HG02884 (cell line): ENCODE measurements around the gene EFNA5.

Source experiments
- ATAC-seq: cut with Tn5 transposase; IDR thresholded peaks from one replicate; pipeline ENCODE4 v1.9.1; 2021; ENCODE audit warnings: mild to moderate bottlenecking, moderate library complexity; ENCODE audit not compliant: unreplicated experiment

The EFNA5 gene

GRCh38 chr5:107407713-107408298 is 262.9 kb downstream of the EFNA5 start:
- ATAC-seq: no peak

GRCh38 chr5:107404595-107405374 is 266.0 kb downstream of the EFNA5 start:
- ATAC-seq: no peak

GRCh38 chr5:107403228-107403953 is 267.3 kb downstream of the EFNA5 start:
- no peak for ATAC-seq

- ATAC-seq: no peak
Observed at GRCh38 chr5:107402434-107403227, 268.1 kb downstream of the EFNA5 start.

DNA sequence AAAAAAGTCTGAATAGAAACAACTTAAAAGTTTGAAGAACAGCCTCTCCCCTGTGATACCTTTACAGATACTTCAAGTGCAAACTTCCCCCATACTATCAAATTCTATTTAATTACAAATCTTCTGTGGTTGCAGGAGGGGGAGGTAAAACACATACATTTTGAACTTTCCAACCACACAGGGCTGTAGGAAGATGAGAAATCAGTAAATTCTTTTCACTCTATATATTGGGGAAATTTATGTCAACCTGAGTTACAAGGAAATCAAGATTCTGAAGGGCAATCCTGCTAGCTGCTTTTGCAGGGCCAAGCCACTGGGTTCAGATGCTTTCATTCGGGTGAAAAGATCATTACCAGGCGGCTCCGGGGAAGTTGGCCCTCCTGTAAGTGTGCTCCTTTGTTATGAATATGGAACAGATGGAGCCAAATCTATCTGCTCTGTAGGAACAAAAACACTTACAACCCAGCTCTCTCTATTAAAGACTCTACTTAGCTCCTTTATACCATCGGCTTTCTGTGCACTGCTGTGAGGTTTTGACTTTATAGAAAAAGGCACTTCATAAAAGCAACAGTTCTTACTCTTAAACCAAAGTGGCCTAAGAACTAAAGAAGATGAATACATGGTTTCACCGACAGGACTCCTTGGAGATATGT is 269.1 kb downstream of the EFNA5 start:
- no peak for ATAC-seq

DNA sequence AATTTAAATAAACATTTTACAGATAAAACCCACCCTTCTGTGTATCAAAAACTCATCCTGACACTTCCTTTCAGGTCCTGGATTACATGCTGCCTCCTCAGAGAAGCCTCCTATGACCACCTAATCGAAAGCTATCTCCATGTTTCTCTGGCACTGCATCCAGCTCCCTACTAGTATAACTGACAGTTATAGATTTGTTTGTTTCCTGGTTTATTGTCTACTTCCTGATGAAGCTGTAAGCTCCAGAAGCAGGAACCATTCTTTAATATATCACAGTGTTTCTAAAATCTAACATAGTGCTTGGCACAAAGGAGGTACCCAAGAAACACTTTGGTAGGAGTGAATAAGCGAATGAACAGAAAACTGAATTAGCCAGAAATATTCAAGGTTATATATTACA is 270.4 kb downstream of the EFNA5 start:
- ATAC-seq: no peak

- no peak for ATAC-seq
Observed at GRCh38 chr5:107398703-107399102, 272.0 kb downstream of the EFNA5 start.

DNA sequence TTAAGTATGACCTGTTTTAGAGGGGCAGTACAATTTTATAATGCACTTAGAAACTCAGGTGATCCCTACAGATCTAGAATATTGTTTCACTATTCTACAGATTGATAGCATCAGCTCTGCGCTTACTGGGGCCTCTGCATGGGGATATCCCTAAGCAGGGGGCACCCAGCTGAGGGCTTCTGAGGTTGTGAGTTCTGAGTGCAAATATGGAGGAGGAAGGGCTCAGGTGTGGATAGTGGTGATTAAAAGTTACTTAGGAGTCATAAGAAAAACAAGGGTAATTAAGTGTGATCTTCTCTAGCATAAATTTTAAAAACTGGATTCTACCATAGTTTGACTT is 274.4 kb downstream of the EFNA5 start:
- ATAC-seq: peak; percentile 39

- ATAC-seq: peak; percentile 75
Observed at GRCh38 chr5:107395632-107396350, 274.9 kb downstream of the EFNA5 start.

GRCh38 chr5:107393851-107394250 is 276.9 kb downstream of the EFNA5 start:
- no peak for ATAC-seq

DNA sequence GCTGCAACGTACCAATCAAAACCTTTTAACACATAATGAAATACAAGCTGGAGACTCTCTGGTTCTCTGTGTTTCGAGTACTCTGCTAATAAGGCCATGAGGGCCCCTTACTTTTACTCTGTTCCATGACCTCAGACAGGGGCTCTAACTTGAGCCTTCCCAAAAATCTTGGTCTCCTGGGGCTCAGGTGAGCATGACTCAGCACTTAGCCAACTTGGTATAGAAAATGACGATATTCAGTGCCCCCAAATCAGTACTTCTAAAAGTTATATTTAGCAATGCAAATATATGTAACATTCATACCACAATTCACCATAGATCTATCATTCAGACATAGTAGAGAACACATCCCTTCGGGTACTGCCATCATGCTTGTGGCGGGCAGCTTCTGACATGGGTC is 278.9 kb downstream of the EFNA5 start:
- no peak for ATAC-seq

GRCh38 chr5:107389775-107390148 is 281.0 kb downstream of the EFNA5 start:
- no peak for ATAC-seq

- peak; percentile 74 for ATAC-seq
Observed at GRCh38 chr5:107389130-107389774, 281.5 kb downstream of the EFNA5 start.

- peak; percentile 69 for ATAC-seq
Observed at GRCh38 chr5:107388141-107388861, 282.4 kb downstream of the EFNA5 start.

- ATAC-seq: no peak
Observed at GRCh38 chr5:107387526-107388140, 283.1 kb downstream of the EFNA5 start.

- ATAC-seq: no peak
Observed at GRCh38 chr5:107385708-107386107, 285.0 kb downstream of the EFNA5 start.

GRCh38 chr5:107384256-107384655 is 286.5 kb downstream of the EFNA5 start:
- ATAC-seq: no peak

DNA sequence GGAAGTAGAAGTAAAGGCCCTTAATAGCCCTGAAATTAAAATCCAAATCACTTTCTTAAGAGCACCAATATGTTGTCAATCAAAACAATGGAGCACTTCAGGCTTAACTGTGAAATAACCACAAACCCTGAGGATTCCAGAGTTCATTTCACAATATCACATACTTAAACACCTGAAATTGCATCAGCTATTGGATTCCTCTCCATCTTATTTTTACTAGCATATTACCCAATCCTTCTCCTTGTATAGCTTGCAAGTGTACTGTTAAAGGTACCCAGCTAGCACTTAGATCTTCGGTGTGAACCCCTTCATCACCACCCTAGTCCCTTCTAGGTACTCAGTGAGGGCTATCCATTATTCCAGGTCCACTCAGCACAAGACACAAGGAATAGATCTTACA is 287.3 kb downstream of the EFNA5 start:
- ATAC-seq: no peak
